WTC11 (cell line): ENCODE measurements around the gene SRMS.

Source experiments
- CREM ChIP-seq: sonication (generic); formaldehyde crosslinking; IDR thresholded peaks from 2 replicates; pipeline ENCODE4 v1.8.1; 2022; ENCODE audit warnings: mild to moderate bottlenecking, missing genetic modification reagents, moderate library complexity
- CTCF ChIP-seq: fragments of 200-600 bp; IDR thresholded peaks from 2 replicates; pipeline ENCODE4 v1.8.0; 2022; ENCODE audit warnings: antibody characterized with exemption
- FOXP1 ChIP-seq: sonication (generic); formaldehyde crosslinking; IDR thresholded peaks from 2 replicates; pipeline ENCODE4 v1.8.0; 2022; ENCODE audit warnings: missing genetic modification reagents, mild to moderate bottlenecking, moderate library complexity, borderline replicate concordance
- GABPB1 ChIP-seq: sonication (generic); formaldehyde crosslinking; IDR thresholded peaks from 2 replicates; pipeline ENCODE4 v1.8.1; 2023; ENCODE audit warnings: mild to moderate bottlenecking, missing genetic modification reagents
- JAZF1 ChIP-seq: fragments of 250-450 bp; sonication (Bioruptor Pico); IDR thresholded peaks from 2 replicates; pipeline ENCODE4 v1.9.0; 2021; ENCODE audit warnings: moderate library complexity, mild to moderate bottlenecking, inconsistent platforms
- SP1 ChIP-seq: sonication (generic); formaldehyde crosslinking; conservative IDR thresholded peaks from 2 replicates; pipeline ENCODE4 v1.8.1; 2022; ENCODE audit warnings: missing genetic modification reagents
- STAT6 ChIP-seq: sonication (generic); formaldehyde crosslinking; conservative IDR thresholded peaks from 2 replicates; pipeline ENCODE4 v1.8.1; 2023; ENCODE audit warnings: mild to moderate bottlenecking, low read depth, missing genetic modification reagents, moderate library complexity
- TEAD4 ChIP-seq: sonication (generic); formaldehyde crosslinking; IDR thresholded peaks from 2 replicates; pipeline ENCODE4 v1.8.0; 2022; ENCODE audit warnings: mild to moderate bottlenecking, missing genetic modification reagents
- USF1 ChIP-seq: sonication (generic); formaldehyde crosslinking; IDR thresholded peaks from 2 replicates; pipeline ENCODE4 v1.8.0; 2022; ENCODE audit warnings: mild to moderate bottlenecking, missing genetic modification reagents
- ZBTB43 ChIP-seq: sonication (generic); formaldehyde crosslinking; IDR thresholded peaks from 2 replicates; pipeline ENCODE4 v1.8.1; 2023; ENCODE audit warnings: mild to moderate bottlenecking, missing genetic modification reagents
- TF ChIP-seq, protein P1 (sequence below): sonication (generic); formaldehyde crosslinking; IDR thresholded peaks from 2 replicates; pipeline ENCODE4 v1.8.1; 2023; ENCODE audit warnings: mild to moderate bottlenecking, missing genetic modification reagents, moderate library complexity

DNA sequence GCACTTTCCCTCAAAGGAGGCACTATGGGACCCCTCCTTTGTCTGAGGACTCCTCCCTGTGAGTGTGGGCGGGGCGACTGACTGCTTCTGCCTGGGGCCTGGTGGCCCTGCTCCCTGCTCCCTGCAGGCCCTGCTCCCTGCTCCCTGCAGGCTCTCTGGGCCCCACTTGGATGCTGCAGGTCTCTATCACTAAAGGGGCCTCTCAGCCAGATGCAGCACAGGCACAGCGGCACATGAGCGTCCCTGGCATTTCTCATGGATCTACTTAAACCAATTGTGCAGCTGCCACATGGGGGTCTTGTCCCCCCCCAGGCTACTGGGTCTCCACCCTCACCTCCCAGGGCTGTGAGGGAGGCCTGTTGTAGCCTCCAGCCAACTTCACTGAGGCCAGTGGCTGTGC is 56.5 kb downstream of the SRMS start:
- TF ChIP-seq STAT6 (CRISPR knock-in tag) = no peak
- no peak for TF ChIP-seq CTCF
- TF ChIP-seq JAZF1 (CRISPR knock-in tag) = no peak
- TF ChIP-seq USF1 (CRISPR knock-in tag) = no peak
- TF ChIP-seq ZBTB43 (CRISPR knock-in tag) = no peak
- no peak for TF ChIP-seq CREM (CRISPR knock-in tag)
- no peak for TF ChIP-seq GABPB1 (CRISPR knock-in tag)
- TF ChIP-seq, protein P1, sequence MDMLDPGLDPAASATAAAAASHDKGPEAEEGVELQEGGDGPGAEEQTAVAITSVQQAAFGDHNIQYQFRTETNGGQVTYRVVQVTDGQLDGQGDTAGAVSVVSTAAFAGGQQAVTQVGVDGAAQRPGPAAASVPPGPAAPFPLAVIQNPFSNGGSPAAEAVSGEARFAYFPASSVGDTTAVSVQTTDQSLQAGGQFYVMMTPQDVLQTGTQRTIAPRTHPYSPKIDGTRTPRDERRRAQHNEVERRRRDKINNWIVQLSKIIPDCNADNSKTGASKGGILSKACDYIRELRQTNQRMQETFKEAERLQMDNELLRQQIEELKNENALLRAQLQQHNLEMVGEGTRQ (CRISPR knock-in tag) = no peak
- TF ChIP-seq SP1 = no peak
- TF ChIP-seq FOXP1 (CRISPR knock-in tag) = no peak
- TF ChIP-seq TEAD4 (CRISPR knock-in tag) = no peak
